GM12864 (cell line): ENCODE results near the gene SCN9A.

Experiments used
- DNase-seq: peaks from one replicate; pipeline ENCODE4 v3.0.0-alpha.2; 2011; ENCODE audit warnings: low read depth
- H3K4me3 ChIP-seq: 2 replicates; pipeline ENCODE4 v1.5.1; 2011; ENCODE audit warnings: mild to moderate bottlenecking, low read depth, low read length, control low read depth
- TF ChIP-seq, protein P1 (sequence below): IDR thresholded peaks from 2 replicates; pipeline ENCODE4 v1.5.1; 2011; ENCODE audit warnings: low read depth, mild to moderate bottlenecking, moderate library complexity, low read length, control low read depth, inconsistent platforms; ENCODE audit errors: missing control alignments

The SCN9A gene

DNA sequence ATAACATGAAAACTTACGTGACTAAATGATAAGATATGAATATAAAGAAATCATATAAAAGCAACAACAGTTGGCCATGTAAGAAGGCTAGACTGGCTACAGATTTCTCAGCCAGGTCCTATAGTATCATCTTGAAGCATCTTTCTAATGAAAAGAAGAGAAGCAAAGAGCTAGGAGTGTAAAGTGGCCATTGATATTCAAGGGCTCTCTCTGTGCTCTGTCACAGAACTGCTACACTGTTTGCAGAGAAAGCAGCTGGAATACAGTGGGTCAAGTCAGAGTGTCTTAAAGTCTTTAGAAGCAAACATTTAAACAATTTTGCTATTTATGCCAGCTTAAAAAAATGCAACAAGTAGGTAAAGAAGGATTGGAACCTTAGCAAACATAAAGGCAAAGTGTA, 118.8 kb downstream of the SCN9A start:
- TF ChIP-seq, protein P1, sequence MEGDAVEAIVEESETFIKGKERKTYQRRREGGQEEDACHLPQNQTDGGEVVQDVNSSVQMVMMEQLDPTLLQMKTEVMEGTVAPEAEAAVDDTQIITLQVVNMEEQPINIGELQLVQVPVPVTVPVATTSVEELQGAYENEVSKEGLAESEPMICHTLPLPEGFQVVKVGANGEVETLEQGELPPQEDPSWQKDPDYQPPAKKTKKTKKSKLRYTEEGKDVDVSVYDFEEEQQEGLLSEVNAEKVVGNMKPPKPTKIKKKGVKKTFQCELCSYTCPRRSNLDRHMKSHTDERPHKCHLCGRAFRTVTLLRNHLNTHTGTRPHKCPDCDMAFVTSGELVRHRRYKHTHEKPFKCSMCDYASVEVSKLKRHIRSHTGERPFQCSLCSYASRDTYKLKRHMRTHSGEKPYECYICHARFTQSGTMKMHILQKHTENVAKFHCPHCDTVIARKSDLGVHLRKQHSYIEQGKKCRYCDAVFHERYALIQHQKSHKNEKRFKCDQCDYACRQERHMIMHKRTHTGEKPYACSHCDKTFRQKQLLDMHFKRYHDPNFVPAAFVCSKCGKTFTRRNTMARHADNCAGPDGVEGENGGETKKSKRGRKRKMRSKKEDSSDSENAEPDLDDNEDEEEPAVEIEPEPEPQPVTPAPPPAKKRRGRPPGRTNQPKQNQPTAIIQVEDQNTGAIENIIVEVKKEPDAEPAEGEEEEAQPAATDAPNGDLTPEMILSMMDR: no peak
- no peak for DNase-seq
- no peak overlapping the region for H3K4me3 ChIP-seq

DNA sequence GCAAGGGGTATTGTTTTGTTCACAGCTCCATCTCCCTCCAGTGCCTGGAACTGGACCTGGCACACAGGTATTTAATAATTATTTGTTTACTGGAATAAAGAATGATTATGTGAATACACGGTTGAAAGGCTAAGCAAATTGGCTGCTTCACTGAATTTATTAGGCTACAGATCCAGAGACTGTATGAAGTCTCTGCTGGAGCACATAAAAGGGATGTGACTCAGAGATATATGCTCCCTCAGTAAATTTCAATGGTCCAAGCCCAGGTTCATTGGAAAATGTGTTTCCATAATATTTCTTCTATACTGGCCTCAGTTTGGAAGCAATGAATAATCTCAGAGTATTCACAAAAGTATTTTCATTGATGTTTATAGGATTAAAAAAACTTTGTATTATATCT, 126.4 kb downstream of the SCN9A start:
- H3K4me3 ChIP-seq: no peak overlapping the region
- no peak for DNase-seq
- TF ChIP-seq, protein P1: no peak

GRCh38 chr2:166246901-166247300, 128.8 kb downstream of the SCN9A start:
- H3K4me3 ChIP-seq: no peak overlapping the region
- TF ChIP-seq, protein P1: no peak
- no peak for DNase-seq

- DNase-seq: no peak
- TF ChIP-seq, protein P1: no peak
Measured at GRCh38 chr2:166242309-166242708, 133.4 kb downstream of the SCN9A start.

DNA sequence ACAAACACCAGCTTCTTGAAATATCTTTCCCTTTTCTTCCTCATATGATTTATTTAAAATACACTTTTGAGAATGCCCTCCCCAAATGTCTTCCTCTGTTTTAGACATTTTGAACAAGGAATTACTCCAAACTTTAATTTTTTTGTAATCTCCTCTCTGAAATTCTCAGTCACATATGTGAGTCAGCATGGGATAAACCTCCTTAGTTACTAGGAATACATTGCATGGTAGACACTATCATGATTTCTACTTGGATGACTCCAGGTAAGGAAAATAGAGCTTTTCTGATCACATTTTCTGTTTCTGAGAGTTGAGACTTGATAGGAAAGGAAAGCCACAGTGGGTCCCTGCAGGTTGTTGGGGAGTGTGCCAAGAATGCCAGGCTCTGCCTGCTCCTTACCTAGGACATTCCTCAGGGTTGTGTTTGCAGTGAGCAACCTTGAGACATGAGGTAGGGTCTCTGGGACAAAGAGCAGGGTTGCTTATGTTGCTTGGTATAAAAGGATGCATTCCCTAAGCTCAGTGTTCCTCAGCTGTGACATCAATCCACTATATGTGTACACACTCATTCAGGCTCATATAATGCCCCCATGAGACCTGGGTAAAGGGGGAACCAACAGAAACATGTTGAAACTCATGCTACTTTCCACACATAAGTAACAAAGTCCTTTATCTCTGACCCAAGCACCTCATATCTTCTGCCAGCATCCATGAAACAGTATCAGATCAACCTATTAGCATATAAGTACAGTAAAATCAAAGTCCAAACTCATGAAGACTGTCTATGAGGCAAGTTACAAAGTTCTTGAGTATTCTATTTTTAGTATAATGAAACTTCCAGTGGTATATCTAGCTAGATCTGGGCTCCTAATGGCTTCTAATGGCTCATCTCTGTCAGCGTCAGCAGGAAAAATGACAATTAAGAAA, 135.1 kb downstream of the SCN9A start:
- DNase-seq: no peak

More at GRCh38 chr2:166242309-166242708, 133.4 kb downstream of the SCN9A start:
- H3K4me3 ChIP-seq: no peak overlapping the region

DNA sequence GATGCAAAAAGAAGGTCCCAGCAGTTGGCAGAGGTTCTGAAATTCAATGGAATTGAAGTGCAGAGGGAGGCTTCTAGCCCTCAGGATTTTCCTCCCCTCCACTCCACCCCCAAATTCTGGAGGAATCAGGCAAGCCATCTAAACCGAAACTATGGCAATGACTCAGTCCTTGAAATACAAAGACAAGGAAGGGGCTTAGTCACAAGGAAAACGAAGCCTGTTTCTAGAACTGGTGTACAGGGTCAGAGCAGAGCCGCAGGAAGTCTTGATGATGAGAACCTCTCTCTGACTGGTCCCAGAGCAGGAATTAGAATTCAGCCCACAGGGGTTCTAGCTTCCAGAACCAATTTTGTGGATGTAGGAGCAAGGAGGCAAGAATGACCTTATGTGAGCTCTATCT, 136.2 kb downstream of the SCN9A start:
- TF ChIP-seq, protein P1: no peak
- H3K4me3 ChIP-seq: no peak overlapping the region
- DNase-seq: no peak

More for the DNA sequence above, 135.1 kb downstream of the SCN9A start:
- no peak overlapping the region for H3K4me3 ChIP-seq
- TF ChIP-seq, protein P1: no peak
